ENCODE data around the gene STAP2. TPM values are rescaled to one million over a fixed set of nuclear protein-coding genes. Genes with fewer than 3 reads are reported as not detected.

Gene STAP2
- total RNA-seq, 1 donor from 2014 or later, result 4.1 TPM

- H3K9me3 Mint-ChIP-seq, result no peaks in the 10 kb centered on the region
- H3K27me3 Mint-ChIP-seq (ENCODE audit: low read depth), result no peaks in the 10 kb centered on the region
- DNase-seq (ENCODE audit: low read depth, low spot score), result no peak
- H3K4me1 Mint-ChIP-seq, result peaks cover 12% of the 10 kb centered on the region
- H3K36me3 Mint-ChIP-seq (ENCODE audit: low read depth), result no peaks in the 10 kb centered on the region
- H3K27ac Mint-ChIP-seq (ENCODE audit: unreplicated experiment), result no peak overlapping the region
- TF ChIP-seq, protein P1, sequence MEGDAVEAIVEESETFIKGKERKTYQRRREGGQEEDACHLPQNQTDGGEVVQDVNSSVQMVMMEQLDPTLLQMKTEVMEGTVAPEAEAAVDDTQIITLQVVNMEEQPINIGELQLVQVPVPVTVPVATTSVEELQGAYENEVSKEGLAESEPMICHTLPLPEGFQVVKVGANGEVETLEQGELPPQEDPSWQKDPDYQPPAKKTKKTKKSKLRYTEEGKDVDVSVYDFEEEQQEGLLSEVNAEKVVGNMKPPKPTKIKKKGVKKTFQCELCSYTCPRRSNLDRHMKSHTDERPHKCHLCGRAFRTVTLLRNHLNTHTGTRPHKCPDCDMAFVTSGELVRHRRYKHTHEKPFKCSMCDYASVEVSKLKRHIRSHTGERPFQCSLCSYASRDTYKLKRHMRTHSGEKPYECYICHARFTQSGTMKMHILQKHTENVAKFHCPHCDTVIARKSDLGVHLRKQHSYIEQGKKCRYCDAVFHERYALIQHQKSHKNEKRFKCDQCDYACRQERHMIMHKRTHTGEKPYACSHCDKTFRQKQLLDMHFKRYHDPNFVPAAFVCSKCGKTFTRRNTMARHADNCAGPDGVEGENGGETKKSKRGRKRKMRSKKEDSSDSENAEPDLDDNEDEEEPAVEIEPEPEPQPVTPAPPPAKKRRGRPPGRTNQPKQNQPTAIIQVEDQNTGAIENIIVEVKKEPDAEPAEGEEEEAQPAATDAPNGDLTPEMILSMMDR (conservative IDR thresholded peaks at IDR 0.05), result no peak
- H3K4me3 Mint-ChIP-seq, result no peak overlapping the region
These were observed 38.0 kb downstream of the STAP2 start for GRCh38 chr19:4300589-4300988.

- Mint-ChIP-seq H3K27ac (ENCODE audit: unreplicated experiment) (no peak overlapping the region), H3K9me3 (no peaks in the 10 kb centered on the region), H3K36me3 (ENCODE audit: low read depth) (no peaks in the 10 kb centered on the region), H3K27me3 (ENCODE audit: low read depth) (peaks cover 4% of the 10 kb centered on the region), H3K4me1 (peaks cover 8% of the 10 kb centered on the region), H3K4me3 (no peak overlapping the region)
- no peak for DNase-seq (ENCODE audit: low read depth, low spot score)
- TF ChIP-seq, protein P1 (conservative IDR thresholded peaks at IDR 0.05), result no peak
These were observed 39.6 kb downstream of the STAP2 start for GRCh38 chr19:4298810-4299550.

DNA sequence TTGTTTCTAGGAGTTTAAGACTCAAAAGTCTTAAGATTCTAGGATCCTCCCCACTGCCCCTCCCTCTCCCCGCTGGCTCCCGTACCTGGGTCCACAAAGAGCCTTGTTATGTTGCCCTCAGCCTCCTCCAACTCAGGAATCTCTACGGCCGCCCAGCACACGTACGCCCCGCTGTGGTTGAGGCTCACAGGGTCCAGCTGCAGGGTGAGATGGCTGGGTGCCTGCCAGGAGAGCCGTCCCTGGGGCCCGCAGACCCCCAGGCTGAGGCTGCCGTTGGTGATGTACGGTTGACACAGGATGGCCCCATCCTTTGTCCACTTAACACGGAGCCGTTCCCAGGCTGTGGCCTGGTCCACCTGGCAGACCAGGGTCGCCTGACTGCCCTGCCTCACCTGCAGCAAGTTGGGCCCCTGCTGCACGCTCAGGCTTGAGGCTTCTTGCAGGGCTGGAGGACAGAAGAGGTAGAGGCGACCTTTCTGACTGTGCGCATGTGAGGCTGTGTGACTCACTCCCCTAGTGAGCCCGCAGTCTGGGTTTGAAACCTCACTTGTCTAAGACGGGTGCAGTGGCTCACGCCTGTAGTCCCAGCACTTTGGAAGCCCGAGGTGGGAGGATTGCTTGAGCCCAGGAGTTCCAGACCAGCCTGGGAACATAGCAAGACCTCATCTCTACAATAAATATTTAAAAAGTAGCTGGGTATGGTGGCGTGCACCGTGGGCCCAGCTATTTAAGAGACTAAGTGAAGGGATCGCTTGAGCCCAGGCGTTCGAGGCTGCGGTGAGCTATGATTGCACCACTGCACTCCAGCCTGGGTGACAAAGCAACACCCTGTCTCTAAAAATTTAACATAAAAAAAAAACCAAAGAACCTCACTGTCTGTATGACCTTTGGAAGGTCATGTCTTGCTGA is 40.5 kb downstream of the STAP2 start:
- Mint-ChIP-seq H3K36me3 (ENCODE audit: low read depth) (no peaks in the 10 kb centered on the region), H3K27ac (ENCODE audit: unreplicated experiment) (no peak overlapping the region), H3K4me3 (no peak overlapping the region), H3K27me3 (ENCODE audit: low read depth) (peaks cover 4% of the 10 kb centered on the region), H3K9me3 (no peaks in the 10 kb centered on the region), H3K4me1 (peaks cover 7% of the 10 kb centered on the region)
- DNase-seq (ENCODE audit: low read depth, low spot score), result no peak
- TF ChIP-seq, protein P1 (conservative IDR thresholded peaks at IDR 0.05), result no peak

DNA sequence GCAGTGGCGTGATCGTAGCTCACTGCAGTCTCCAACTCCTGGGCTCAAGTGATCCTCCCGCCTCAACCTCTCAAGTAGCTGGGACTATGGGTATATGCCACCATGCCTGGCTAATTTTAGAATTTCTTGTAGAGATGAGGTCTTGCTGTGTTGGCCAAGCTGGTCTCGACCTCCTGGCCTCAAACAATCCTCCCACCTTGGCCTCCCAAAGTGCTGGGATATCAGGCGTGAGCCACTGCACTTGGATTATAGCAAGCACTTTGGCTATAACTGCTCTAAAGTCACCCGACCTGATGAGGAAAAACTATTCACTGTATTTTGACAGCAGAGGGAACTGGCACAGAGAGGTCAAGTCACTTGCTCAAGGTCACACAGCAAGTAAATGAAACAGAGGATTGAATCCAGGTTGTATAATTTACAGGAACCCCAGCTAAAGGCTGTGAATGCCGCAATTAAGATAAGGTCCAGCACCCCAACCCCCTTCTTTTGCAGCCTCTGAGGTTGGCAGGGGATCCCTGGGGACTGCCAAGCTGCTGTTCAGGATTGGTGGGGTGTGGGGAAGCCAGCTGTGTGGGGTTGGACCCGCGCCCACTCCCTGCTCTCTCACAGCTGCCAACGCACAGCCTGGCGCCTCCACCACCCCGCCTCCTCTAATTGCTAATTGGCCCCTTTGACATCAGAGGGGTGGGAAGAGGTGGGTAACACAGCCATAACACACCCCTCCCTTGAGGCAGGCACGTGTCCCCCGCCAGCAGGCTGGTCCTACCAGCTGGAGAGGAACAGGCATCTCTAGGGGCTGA is 42.5 kb downstream of the STAP2 start:
- TF ChIP-seq, protein P1 (conservative IDR thresholded peaks at IDR 0.05), result no peak
- DNase-seq (ENCODE audit: low read depth, low spot score), result no peak

DNA sequence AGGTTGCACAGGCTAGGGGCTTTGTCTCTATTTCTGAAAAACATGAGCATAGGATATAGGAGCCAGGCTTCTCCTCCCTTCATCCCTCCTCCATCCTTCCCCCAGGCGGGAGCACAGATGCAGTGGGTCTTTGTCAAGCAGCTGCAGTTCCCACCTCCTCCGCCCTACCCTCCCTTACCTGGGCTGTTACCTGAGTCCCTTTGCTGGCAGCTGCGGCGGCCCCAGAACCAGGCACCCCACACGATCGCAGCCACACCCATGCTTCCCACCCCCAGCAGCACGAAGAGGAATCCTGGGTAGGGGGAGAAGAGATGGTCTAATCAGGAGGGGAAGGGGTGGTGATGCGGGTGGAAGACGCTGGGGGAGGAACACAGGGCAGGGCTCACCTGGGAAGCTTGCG is 44.2 kb downstream of the STAP2 start:
- H3K27me3 Mint-ChIP-seq (ENCODE audit: low read depth), result peaks cover 4% of the 10 kb centered on the region
- H3K9me3 Mint-ChIP-seq, result no peaks in the 10 kb centered on the region
- no peak overlapping the region for H3K4me3 Mint-ChIP-seq
- TF ChIP-seq, protein P1 (conservative IDR thresholded peaks at IDR 0.05), result no peak
- H3K27ac Mint-ChIP-seq (ENCODE audit: unreplicated experiment), result no peak overlapping the region
- H3K36me3 Mint-ChIP-seq (ENCODE audit: low read depth), result no peaks in the 10 kb centered on the region
- no peak for DNase-seq (ENCODE audit: low read depth, low spot score)
- peaks cover 7% of the 10 kb centered on the region for H3K4me1 Mint-ChIP-seq

More for the DNA sequence above, 42.5 kb downstream of the STAP2 start:
- no peaks in the 10 kb centered on the region for H3K9me3 Mint-ChIP-seq
- peaks cover 4% of the 10 kb centered on the region for H3K27me3 Mint-ChIP-seq (ENCODE audit: low read depth)
- no peaks in the 10 kb centered on the region for H3K36me3 Mint-ChIP-seq (ENCODE audit: low read depth)
- H3K4me3 Mint-ChIP-seq, result no peak overlapping the region
- H3K4me1 Mint-ChIP-seq, result peaks cover under 1% of the 10 kb centered on the region
- no peak overlapping the region for H3K27ac Mint-ChIP-seq (ENCODE audit: unreplicated experiment)
